ENCODE data around the gene PATL1. TPM values are rescaled to one million over a fixed set of nuclear protein-coding genes. Genes with fewer than 3 reads are reported as not detected.

Gene PATL1
- total and polyA plus RNA-seq, 2 experiments from 2014 or later: 12.9 to 19.6 TPM

DNA sequence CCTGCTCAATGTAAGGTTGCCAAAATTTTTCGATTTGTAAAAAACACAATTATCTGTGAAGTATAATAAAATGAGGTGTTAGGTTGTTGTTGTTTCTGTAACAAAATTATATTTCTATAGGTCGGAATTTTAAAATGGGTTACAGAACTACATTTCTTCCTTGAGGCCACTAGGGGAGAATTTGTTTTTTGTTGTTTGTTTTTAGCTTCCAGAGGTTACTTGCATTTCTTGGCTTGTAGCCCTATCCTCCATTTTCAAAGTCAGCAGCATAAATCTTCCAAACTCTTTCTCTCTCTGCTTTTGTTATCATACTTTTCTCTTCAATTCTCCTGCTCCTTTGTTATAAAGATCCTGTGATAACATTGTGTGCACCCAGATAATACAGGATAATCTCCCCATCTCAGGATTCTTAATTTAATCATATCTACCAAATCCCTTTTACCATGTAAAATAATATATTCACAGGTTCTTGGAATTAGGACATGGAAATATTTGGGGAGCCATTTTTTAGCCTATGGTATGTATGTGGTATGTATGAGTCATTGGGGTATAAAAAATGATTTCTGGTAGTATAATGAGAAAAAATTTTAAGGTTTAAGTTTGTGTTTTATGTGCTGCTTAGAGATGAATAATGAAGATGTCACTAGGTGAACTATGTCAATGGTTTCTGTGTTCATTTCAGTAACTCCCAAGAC lies 9.4 kb upstream of the PATL1 start:
- no peak overlapping the region for H3K4me3 ChIP-seq
- H3K27me3 Mint-ChIP-seq (ENCODE audit: insufficient read depth, low read depth, poor library complexity): no peaks in the 10 kb centered on the region
- H3K79me2 ChIP-seq (replicated peaks; ENCODE audit: insufficient read depth): no peaks in the 10 kb centered on the region
- H3F3A ChIP-seq (replicated peaks; ENCODE audit: low read depth): no peaks in the 10 kb centered on the region
- DNase-seq (ENCODE audit: low spot score) (no peak), ATAC-seq (no peak)
- H3K9me3 Mint-ChIP-seq: no peaks in the 10 kb centered on the region
- H3K4me2 ChIP-seq: no peak overlapping the region
- no peaks in the 10 kb centered on the region for H3K36me3 ChIP-seq (ENCODE audit: insufficient read depth)
- H2AFZ ChIP-seq: no peak overlapping the region
- H3K27me3 ChIP-seq (ENCODE audit: insufficient read depth): no peaks in the 10 kb centered on the region
- 0 out of 2 replicates have a peak, but pooled peaks cover 2% of the 10 kb centered on the region for H3K4me1 ChIP-seq (ENCODE audit: insufficient read depth)
- H3K27ac Mint-ChIP-seq: no peak overlapping the region
- TF ChIP-seq CREB1 (CRISPR knock-in tag; IDR thresholded peaks at IDR 0.05; ENCODE audit: low read depth): no peak
- no peak for TF ChIP-seq ZNF462 (CRISPR knock-in tag; IDR thresholded peaks at IDR 0.05)
- no peak for TF ChIP-seq REST (IDR thresholded peaks at IDR 0.05; ENCODE audit: unreplicated experiment)
- no peak for TF ChIP-seq STAT1 (IDR thresholded peaks at IDR 0.05; ENCODE audit: unreplicated experiment)
- TF ChIP-seq EZH2phosphoT487 (IDR thresholded peaks at IDR 0.05; ENCODE audit: unreplicated experiment): no peak
- TF ChIP-seq EZH2 (IDR thresholded peaks at IDR 0.05; ENCODE audit: low read depth, unreplicated experiment): no peak
- no peak for TF ChIP-seq POLR2AphosphoS5 (IDR thresholded peaks at IDR 0.05; ENCODE audit: low read depth)
- TF ChIP-seq, protein P1, sequence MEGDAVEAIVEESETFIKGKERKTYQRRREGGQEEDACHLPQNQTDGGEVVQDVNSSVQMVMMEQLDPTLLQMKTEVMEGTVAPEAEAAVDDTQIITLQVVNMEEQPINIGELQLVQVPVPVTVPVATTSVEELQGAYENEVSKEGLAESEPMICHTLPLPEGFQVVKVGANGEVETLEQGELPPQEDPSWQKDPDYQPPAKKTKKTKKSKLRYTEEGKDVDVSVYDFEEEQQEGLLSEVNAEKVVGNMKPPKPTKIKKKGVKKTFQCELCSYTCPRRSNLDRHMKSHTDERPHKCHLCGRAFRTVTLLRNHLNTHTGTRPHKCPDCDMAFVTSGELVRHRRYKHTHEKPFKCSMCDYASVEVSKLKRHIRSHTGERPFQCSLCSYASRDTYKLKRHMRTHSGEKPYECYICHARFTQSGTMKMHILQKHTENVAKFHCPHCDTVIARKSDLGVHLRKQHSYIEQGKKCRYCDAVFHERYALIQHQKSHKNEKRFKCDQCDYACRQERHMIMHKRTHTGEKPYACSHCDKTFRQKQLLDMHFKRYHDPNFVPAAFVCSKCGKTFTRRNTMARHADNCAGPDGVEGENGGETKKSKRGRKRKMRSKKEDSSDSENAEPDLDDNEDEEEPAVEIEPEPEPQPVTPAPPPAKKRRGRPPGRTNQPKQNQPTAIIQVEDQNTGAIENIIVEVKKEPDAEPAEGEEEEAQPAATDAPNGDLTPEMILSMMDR (conservative IDR thresholded peaks at IDR 0.05; ENCODE audit: low read depth in 2 of 2): no peak; a peak in 1 of 4 replicates
- no peak for TF ChIP-seq ZNF331 (CRISPR knock-in tag; IDR thresholded peaks at IDR 0.05; ENCODE audit: low read depth)
- no peak for TF ChIP-seq NANOG (IDR thresholded peaks at IDR 0.05; ENCODE audit: borderline replicate concordance)
- H3K4me1 Mint-ChIP-seq: no peaks in the 10 kb centered on the region
- no peak overlapping the region for H3K4me3 Mint-ChIP-seq
- H3K27ac ChIP-seq (ENCODE audit: low read depth): no peak overlapping the region
- H3K36me3 Mint-ChIP-seq (ENCODE audit: low read depth): no peaks in the 10 kb centered on the region
- no peaks in the 10 kb centered on the region for H4K20me1 ChIP-seq (replicated peaks; ENCODE audit: insufficient read depth)
- H3K9me2 ChIP-seq (ENCODE audit: insufficient read depth): no peaks in the 10 kb centered on the region
